GM18873 (cell line): Measurements from ENCODE around the gene DCAF17.
"Not testable (repeated sequence)": the region's sequence is repeated elsewhere in the genome, so short reads cannot be mapped to it uniquely, and the experiment has no call there.

Source experiments
- ATAC-seq: cut with Tn5 transposase; IDR thresholded peaks from one replicate; pipeline ENCODE4 v1.9.1; 2021; ENCODE audit warnings: mild to moderate bottlenecking, moderate library complexity, moderate number of reproducible peaks; ENCODE audit not compliant: unreplicated experiment, low FRiP score

The DCAF17 gene

GRCh38 chr2:171447675-171448074, 13.6 kb downstream of the DCAF17 start:
- no peak for ATAC-seq

- no peak for ATAC-seq
Measured at GRCh38 chr2:171451074-171451473, 17.0 kb downstream of the DCAF17 start.

GRCh38 chr2:171452773-171453172, 18.7 kb downstream of the DCAF17 start:
- no peak for ATAC-seq

GRCh38 chr2:171459498-171459897, 25.5 kb downstream of the DCAF17 start:
- ATAC-seq: no peak

GRCh38 chr2:171460537-171460936, 26.5 kb downstream of the DCAF17 start:
- no peak for ATAC-seq

- no peak for ATAC-seq
Measured at GRCh38 chr2:171469176-171469575, 35.1 kb downstream of the DCAF17 start.

GRCh38 chr2:171470129-171470528, 36.1 kb downstream of the DCAF17 start:
- ATAC-seq: no peak

GRCh38 chr2:171475979-171476378, 42.0 kb downstream of the DCAF17 start:
- no peak for ATAC-seq

- ATAC-seq: no peak
Measured at GRCh38 chr2:171478345-171478744, 44.3 kb downstream of the DCAF17 start.

GRCh38 chr2:171479154-171479814, 45.3 kb downstream of the DCAF17 start:
- peak; percentile 58 for ATAC-seq

GRCh38 chr2:171480908-171481307, 46.9 kb downstream of the DCAF17 start:
- no peak for ATAC-seq

- ATAC-seq: no peak
Measured at GRCh38 chr2:171482308-171482707, 48.3 kb downstream of the DCAF17 start.

- no peak for ATAC-seq
Measured at GRCh38 chr2:171482877-171483276, 48.9 kb downstream of the DCAF17 start.

- no peak for ATAC-seq
Measured at GRCh38 chr2:171483793-171484192, 49.8 kb downstream of the DCAF17 start.

- no peak for ATAC-seq
Measured at GRCh38 chr2:171485116-171485515, 51.1 kb downstream of the DCAF17 start.

GRCh38 chr2:171487201-171487600, 53.2 kb downstream of the DCAF17 start:
- no peak for ATAC-seq

GRCh38 chr2:171487803-171488259, 53.8 kb downstream of the DCAF17 start:
- no peak for ATAC-seq

- no peak for ATAC-seq
Measured at GRCh38 chr2:171490577-171490976, 56.6 kb downstream of the DCAF17 start.

- ATAC-seq: no peak
Measured at GRCh38 chr2:171491292-171491691, 57.3 kb downstream of the DCAF17 start.

- no peak for ATAC-seq
Measured at GRCh38 chr2:171492664-171493063, 58.6 kb downstream of the DCAF17 start.

GRCh38 chr2:171497664-171498063, 63.6 kb downstream of the DCAF17 start:
- ATAC-seq: not testable (repeated sequence)

GRCh38 chr2:171505374-171505773, 71.3 kb downstream of the DCAF17 start:
- ATAC-seq: no peak
